ENCODE data around the gene NOP58.

The NOP58 gene

DNA sequence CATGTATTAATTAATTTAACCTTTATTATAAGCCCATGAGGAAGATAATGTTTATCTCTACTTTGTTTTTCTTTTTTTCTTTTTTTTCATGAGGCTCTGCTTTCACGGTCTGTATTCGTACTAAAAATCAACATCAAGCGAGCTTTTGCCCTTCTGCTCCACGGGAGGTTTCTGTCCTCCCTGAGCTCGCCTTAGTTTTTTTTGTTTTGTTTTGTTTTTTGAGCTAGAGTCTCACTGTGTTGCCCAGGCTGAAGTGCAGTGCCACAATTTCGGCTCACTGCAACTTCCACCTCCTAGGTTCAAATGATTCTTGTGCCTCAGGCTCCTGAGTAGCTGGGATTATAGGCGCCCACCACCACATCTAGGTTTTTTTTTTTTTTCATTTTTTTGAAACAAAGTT is 80.6 kb downstream of the NOP58 start:
- no peak for DNase-seq (ENCODE audit: low read depth)
- no peak for TF ChIP-seq CTCF (IDR thresholded peaks at IDR 0.05; ENCODE audit: control insufficient read depth, insufficient read depth, low read depth, low read length, missing control alignments)
- no peak overlapping the region for H3K4me3 ChIP-seq (ENCODE audit: control insufficient read depth, low read depth, low read length)

All from AG09309 (cell line).